Activated naive CD4-positive, alpha-beta T cell treated with anti-CD3 and anti-CD28 coated beads, Interleukin-2, amount 50 U/mL, for 24 hours (primary cell): ENCODE measurements around the gene TBC1D4.
"Not testable (repeated sequence)": the region's sequence is repeated elsewhere in the genome, so short reads cannot be mapped to it uniquely, and the experiment has no call there.

Experiments used
- H3K27ac Mint-ChIP-seq: one replicate; pipeline ENCODE4 v1.8.0; 2021; ENCODE audit warnings: mild to moderate bottlenecking, mixed read lengths
- H3K27me3 Mint-ChIP-seq: one replicate; pipeline ENCODE4 v1.8.0; 2021; ENCODE audit warnings: mixed read lengths
- H3K36me3 Mint-ChIP-seq: one replicate; pipeline ENCODE4 v1.8.0; 2021; ENCODE audit warnings: mixed read lengths
- H3K4me1 Mint-ChIP-seq: one replicate; pipeline ENCODE4 v1.8.0; 2021; ENCODE audit warnings: mixed read lengths
- H3K4me3 Mint-ChIP-seq: one replicate; pipeline ENCODE4 v1.8.0; 2021; ENCODE audit warnings: mild to moderate bottlenecking, mixed read lengths
- H3K9me3 Mint-ChIP-seq: one replicate; pipeline ENCODE4 v1.8.0; 2021; ENCODE audit warnings: mixed read lengths

The TBC1D4 gene

GRCh38 chr13:75255653-75256052 lies 226.3 kb downstream of the TBC1D4 start:
- no peak overlapping the region for H3K4me3 Mint-ChIP-seq
- H3K36me3 Mint-ChIP-seq: no peaks in the 10 kb centered on the region
- no peaks in the 10 kb centered on the region for H3K9me3 Mint-ChIP-seq
- H3K27me3 Mint-ChIP-seq: no peaks in the 10 kb centered on the region
- H3K27ac Mint-ChIP-seq: no peak overlapping the region
- H3K4me1 Mint-ChIP-seq: peaks cover 5% of the 10 kb centered on the region

- Mint-ChIP-seq H3K27me3 (no peaks in the 10 kb centered on the region), H3K4me1 (peaks cover 5% of the 10 kb centered on the region), H3K4me3 (no peak overlapping the region), H3K36me3 (no peaks in the 10 kb centered on the region), H3K9me3 (no peaks in the 10 kb centered on the region), H3K27ac (no peak overlapping the region)
These were observed 226.8 kb downstream of the TBC1D4 start for GRCh38 chr13:75255147-75255546.

- Mint-ChIP-seq H3K4me3 (no peak overlapping the region), H3K36me3 (no peaks in the 10 kb centered on the region), H3K9me3 (no peaks in the 10 kb centered on the region)
These were observed 230.8 kb downstream of the TBC1D4 start for GRCh38 chr13:75251188-75251587.

GRCh38 chr13:75250526-75251178 lies 231.3 kb downstream of the TBC1D4 start:
- no peaks in the 10 kb centered on the region for H3K4me1 Mint-ChIP-seq
- no peak overlapping the region for H3K27ac Mint-ChIP-seq
- no peaks in the 10 kb centered on the region for H3K27me3 Mint-ChIP-seq
- H3K9me3 Mint-ChIP-seq: peaks cover 4% of the 10 kb centered on the region
- no peaks in the 10 kb centered on the region for H3K36me3 Mint-ChIP-seq
- H3K4me3 Mint-ChIP-seq: no peak overlapping the region

More at GRCh38 chr13:75251188-75251587, 230.8 kb downstream of the TBC1D4 start:
- Mint-ChIP-seq H3K4me1 (no peaks in the 10 kb centered on the region), H3K27me3 (no peaks in the 10 kb centered on the region), H3K27ac (no peak overlapping the region)

GRCh38 chr13:75245578-75245977 lies 236.4 kb downstream of the TBC1D4 start:
- H3K36me3 Mint-ChIP-seq, H3K27ac Mint-ChIP-seq, H3K27me3 Mint-ChIP-seq, H3K4me3 Mint-ChIP-seq, H3K4me1 Mint-ChIP-seq: not testable (repeated sequence)
- peaks cover 10% of the 10 kb centered on the region for H3K9me3 Mint-ChIP-seq

- H3K4me1 Mint-ChIP-seq, H3K27ac Mint-ChIP-seq, H3K4me3 Mint-ChIP-seq, H3K27me3 Mint-ChIP-seq, H3K36me3 Mint-ChIP-seq: not testable (repeated sequence)
- peaks cover 13% of the 10 kb centered on the region for H3K9me3 Mint-ChIP-seq
These were observed 241.7 kb downstream of the TBC1D4 start for GRCh38 chr13:75240240-75240639.

GRCh38 chr13:75236774-75237173 lies 245.2 kb downstream of the TBC1D4 start:
- Mint-ChIP-seq H3K4me3 (no peak overlapping the region), H3K4me1 (no peaks in the 10 kb centered on the region), H3K27me3 (no peaks in the 10 kb centered on the region), H3K36me3 (no peaks in the 10 kb centered on the region), H3K9me3 (peaks cover 13% of the 10 kb centered on the region), H3K27ac (no peak overlapping the region)
